GM18858 (cell line): Measurements from ENCODE around the gene TNIK.
"Not testable (repeated sequence)": the region's sequence is repeated elsewhere in the genome, so short reads cannot be mapped to it uniquely, and the experiment has no call there.

Source experiments
- ATAC-seq: cut with Tn5 transposase; IDR thresholded peaks from one replicate; pipeline ENCODE4 v1.9.1; 2021; ENCODE audit not compliant: unreplicated experiment

TNIK gene

GRCh38 chr3:171260899-171261298 is 199.3 kb downstream of the TNIK start:
- no peak for ATAC-seq

GRCh38 chr3:171260466-171260865 is 199.7 kb downstream of the TNIK start:
- no peak for ATAC-seq

- ATAC-seq = no peak
Measured at GRCh38 chr3:171258316-171258715, 201.9 kb downstream of the TNIK start.

- ATAC-seq = peak; percentile 59
Measured at GRCh38 chr3:171257251-171258203, 202.7 kb downstream of the TNIK start.

GRCh38 chr3:171256445-171257250 is 203.6 kb downstream of the TNIK start:
- ATAC-seq = no peak

- ATAC-seq = peak; percentile 52
Measured at GRCh38 chr3:171255236-171255806, 204.9 kb downstream of the TNIK start.

GRCh38 chr3:171254315-171254714 is 205.9 kb downstream of the TNIK start:
- no peak for ATAC-seq

- ATAC-seq = no peak
Measured at GRCh38 chr3:171251835-171252234, 208.4 kb downstream of the TNIK start.

- no peak for ATAC-seq
Measured at GRCh38 chr3:171250444-171250843, 209.8 kb downstream of the TNIK start.

GRCh38 chr3:171249245-171249644 is 211.0 kb downstream of the TNIK start:
- ATAC-seq = peak; percentile 15

GRCh38 chr3:171248426-171249111 is 211.6 kb downstream of the TNIK start:
- ATAC-seq = peak; percentile 80

GRCh38 chr3:171245796-171246765 is 214.1 kb downstream of the TNIK start:
- ATAC-seq = no peak

GRCh38 chr3:171242951-171243350 is 217.3 kb downstream of the TNIK start:
- ATAC-seq = no peak

- no peak for ATAC-seq
Measured at GRCh38 chr3:171242170-171242569, 218.0 kb downstream of the TNIK start.

- not testable (repeated sequence) for ATAC-seq
Measured at GRCh38 chr3:171241655-171242054, 218.6 kb downstream of the TNIK start.

GRCh38 chr3:171240504-171240835 is 219.7 kb downstream of the TNIK start:
- ATAC-seq = peak; percentile 49

GRCh38 chr3:171239757-171240503 is 220.3 kb downstream of the TNIK start:
- ATAC-seq = no peak

GRCh38 chr3:171237009-171237385 is 223.2 kb downstream of the TNIK start:
- no peak for ATAC-seq
